Right lobe of liver (tissue), 4 donors: ENCODE measurements around the gene RHOBTB1.

ENCODE experiments used
- CTCF ChIP-seq, 4 donors: fragments of 200-600 bp in 3 of 4; fragments of 450-650 bp in 1 of 4; IDR thresholded peaks; one replicate each; pipeline versions ENCODE4 v1.5.1 to v1.8.0; 2016 to 2022; ENCODE audit warnings: antibody characterized with exemption in 4 of 4, mild to moderate bottlenecking in 2 of 4
- POLR2A ChIP-seq: fragments of 450-650 bp; IDR thresholded peaks from one replicate; pipeline ENCODE4 v1.6.1; 2017; ENCODE audit warnings: antibody characterized with exemption, mild to moderate bottlenecking
- donor health status: DM: no; HTN: no; CAD: no.
- donor health status: DM: no; HTN: no; CAD: no.
- donor health status: DM: no; HTN: yes; CAD: no.

- TF ChIP-seq CTCF (IDR thresholded peaks at IDR 0.05) (no peak), POLR2A (no peak)
Observed at GRCh38 chr10:60898321-60898720, 45.7 kb downstream of the RHOBTB1 start.
